GM19023 (cell line): ENCODE results near the gene CCDC201.
"Not testable (repeated sequence)": the region's sequence is repeated elsewhere in the genome, so short reads cannot be mapped to it uniquely, and the experiment has no call there.

Source experiments
- ATAC-seq: cut with Tn5 transposase; IDR thresholded peaks from one replicate; pipeline ENCODE4 v1.9.1; 2021; ENCODE audit warnings: mild to moderate bottlenecking, moderate library complexity; ENCODE audit not compliant: unreplicated experiment

CCDC201 gene

GRCh38 chr7:45818763-45819162, 54.1 kb downstream of the CCDC201 start:
- ATAC-seq: not testable (repeated sequence)

GRCh38 chr7:45817913-45818312, 55.0 kb downstream of the CCDC201 start:
- not testable (repeated sequence) for ATAC-seq

GRCh38 chr7:45817016-45817415, 55.9 kb downstream of the CCDC201 start:
- not testable (repeated sequence) for ATAC-seq

GRCh38 chr7:45814216-45815118, 58.4 kb downstream of the CCDC201 start:
- not testable (repeated sequence) for ATAC-seq

- ATAC-seq: not testable (repeated sequence)
These were observed 59.1 kb downstream of the CCDC201 start for GRCh38 chr7:45813771-45814170.

GRCh38 chr7:45812946-45813345, 59.9 kb downstream of the CCDC201 start:
- no peak for ATAC-seq

- not testable (repeated sequence) for ATAC-seq
These were observed 61.1 kb downstream of the CCDC201 start for GRCh38 chr7:45811652-45812234.

- not testable (repeated sequence) for ATAC-seq
These were observed 62.4 kb downstream of the CCDC201 start for GRCh38 chr7:45810451-45811005.
